Measurements from ENCODE around the gene UBE2L5. TPM values are rescaled to one million over a fixed set of nuclear protein-coding genes. Genes with fewer than 3 reads are reported as not detected.

The UBE2L5 gene
- total RNA-seq, 4 donors from 2014 or later = 0.31 TPM; not detected in 3

GRCh38 chr13:30466841-30467252 lies 44.6 kb downstream of the UBE2L5 start:
- TF ChIP-seq EP300 (IDR thresholded peaks at IDR 0.05) (no peak), CTCF (IDR thresholded peaks at IDR 0.05) (no peak)
- Histone ChIP-seq H3K27me3 (no peaks in the 10 kb centered on the region), H3K36me3 (peaks cover 0 to 14% of the 10 kb centered on the region in 2 donors), H3K9me3 (no peaks in the 10 kb centered on the region), H3K27ac (no peak overlapping the region), H3K4me3 (no peak overlapping the region), H3K4me1 (peaks cover 11 to 25% (median 14%) of the 10 kb centered on the region in 3 donors)
- no peak for ATAC-seq
- 43 to 62% methylated on average over 3 to 4 of the region's 4 CpGs for WGBS, 2 donors (ENCODE audit: low coverage in 1 of 2)

- no peak overlapping the region for H3K4me3 ChIP-seq
- H3K4me1 ChIP-seq = no peaks in the 10 kb centered on the region
- no peaks in the 10 kb centered on the region for H3K27me3 ChIP-seq
- H3K9me3 ChIP-seq = no peaks in the 10 kb centered on the region
- no peak overlapping the region for H3K27ac ChIP-seq
- WGBS, 2 donors (ENCODE audit: low coverage in 1 of 2) = 84 to 100% methylated on average over 1 of the region's 1 CpG
- no peak for ATAC-seq
- H3K36me3 ChIP-seq = no peaks in the 10 kb centered on the region
- TF ChIP-seq EP300 (IDR thresholded peaks at IDR 0.05) (no peak), POLR2A (IDR thresholded peaks at IDR 0.05) (no peak), CTCF (IDR thresholded peaks at IDR 0.05) (no peak), POLR2AphosphoS5 (IDR thresholded peaks at IDR 0.05) (no peak)
Measured at GRCh38 chr13:30473675-30474074, 51.4 kb downstream of the UBE2L5 start.

GRCh38 chr13:30477346-30478195 lies 55.3 kb downstream of the UBE2L5 start:
- 71 to 73% methylated on average over 2 to 4 of the region's 4 CpGs for WGBS, 2 donors (ENCODE audit: low coverage in 1 of 2)

More at GRCh38 chr13:30477346-30478195, 55.3 kb downstream of the UBE2L5 start:
- no peak for TF ChIP-seq EP300 (IDR thresholded peaks at IDR 0.05)
- no peak for TF ChIP-seq POLR2AphosphoS5 (IDR thresholded peaks at IDR 0.05)
- no peak for TF ChIP-seq POLR2A (IDR thresholded peaks at IDR 0.05)
- no peak for TF ChIP-seq CTCF (IDR thresholded peaks at IDR 0.05)
- Histone ChIP-seq H3K27ac (no peak overlapping the region), H3K4me3 (no peak overlapping the region), H3K27me3 (no peaks in the 10 kb centered on the region), H3K4me1 (no peaks in the 10 kb centered on the region), H3K36me3 (no peaks in the 10 kb centered on the region), H3K9me3 (no peaks in the 10 kb centered on the region)
- no peak for ATAC-seq

Other genes starting within 250 kb of the UBE2L5 start
- gene KATNAL1, start 114.9 kb upstream of the UBE2L5 start, total RNA-seq = 10 to 100 TPM; 29.5 to 55.0 (median 42.9) TPM
- gene HMGB1, start 43.4 kb downstream of the UBE2L5 start, total RNA-seq = 100 to 1,000 TPM; 255 to 350 (median 337) TPM
- gene USPL1, start 195.4 kb downstream of the UBE2L5 start, total RNA-seq = 10 to 100 TPM; 17.3 to 30.2 (median 23.5) TPM